Astrocyte of the spinal cord (primary cell): ENCODE results near the gene FATE1.
"Not testable (repeated sequence)": the region's sequence is repeated elsewhere in the genome, so short reads cannot be mapped to it uniquely, and the experiment has no call there.

ENCODE experiments used
- DNase-seq: peaks from one replicate; pipeline ENCODE4 v3.0.0; 2011; ENCODE audit warnings: low read depth, low spot score
- H3K4me3 ChIP-seq: 2 replicates; pipeline ENCODE4 v1.5.1; 2011; ENCODE audit warnings: low read depth, mild to moderate bottlenecking, low read length, moderate library complexity
- CTCF ChIP-seq: IDR thresholded peaks from 2 replicates; pipeline ENCODE4 v1.5.1; 2012; ENCODE audit warnings: low read depth, mild to moderate bottlenecking, low read length, inconsistent platforms
- in situ Hi-C: cut with HindIII; loops from 2 replicates; pipeline ENCODE4 v1.10.0; 2017; ENCODE audit warnings: low sequenced_read_pairs

FATE1 gene

GRCh38 chrX:151688695-151689094, 27.1 kb upstream of the FATE1 start:
- in situ Hi-C loops: no loop called here
- DNase-seq: no peak
- no peak for TF ChIP-seq CTCF
- no peak overlapping the region for H3K4me3 ChIP-seq

- no peak for DNase-seq
- in situ Hi-C loops: no loop called here
- no peak for TF ChIP-seq CTCF
- H3K4me3 ChIP-seq: no peak overlapping the region
These were observed 23.0 kb upstream of the FATE1 start for GRCh38 chrX:151692825-151693224.

GRCh38 chrX:151694121-151694520, 21.7 kb upstream of the FATE1 start:
- DNase-seq: no peak
- no peak overlapping the region for H3K4me3 ChIP-seq
- no peak for TF ChIP-seq CTCF
- in situ Hi-C loops: no loop called here

- H3K4me3 ChIP-seq: no peak within 1 kb of the TSS
- TF ChIP-seq CTCF: no peak
- in situ Hi-C loops: no loop called here
These were observed 20.9 kb upstream of the FATE1 start, which contains the start of gene PRRG3 for GRCh38 chrX:151694661-151695582. TSS of gene PRRG3 (plus strand) at chrX:151695458. CDS start at chrX:151698815, 3,357 bp downstream.

GRCh38 chrX:151695583-151696340, 20.1 kb upstream of the FATE1 start:
- in situ Hi-C loops: no loop called here
- no peak for DNase-seq
- no peak overlapping the region for H3K4me3 ChIP-seq
- no peak for TF ChIP-seq CTCF

More at GRCh38 chrX:151694661-151695582, 20.9 kb upstream of the FATE1 start, which contains the start of gene PRRG3:
- no peak for DNase-seq

GRCh38 chrX:151697082-151697481, 18.8 kb upstream of the FATE1 start:
- in situ Hi-C loops, H3K4me3 ChIP-seq, DNase-seq: not testable (repeated sequence)
